ENCODE data around the gene TLR9.
"Not testable (repeated sequence)": the region's sequence is repeated elsewhere in the genome, so short reads cannot be mapped to it uniquely, and the experiment has no call there.

Gene TLR9

DNA sequence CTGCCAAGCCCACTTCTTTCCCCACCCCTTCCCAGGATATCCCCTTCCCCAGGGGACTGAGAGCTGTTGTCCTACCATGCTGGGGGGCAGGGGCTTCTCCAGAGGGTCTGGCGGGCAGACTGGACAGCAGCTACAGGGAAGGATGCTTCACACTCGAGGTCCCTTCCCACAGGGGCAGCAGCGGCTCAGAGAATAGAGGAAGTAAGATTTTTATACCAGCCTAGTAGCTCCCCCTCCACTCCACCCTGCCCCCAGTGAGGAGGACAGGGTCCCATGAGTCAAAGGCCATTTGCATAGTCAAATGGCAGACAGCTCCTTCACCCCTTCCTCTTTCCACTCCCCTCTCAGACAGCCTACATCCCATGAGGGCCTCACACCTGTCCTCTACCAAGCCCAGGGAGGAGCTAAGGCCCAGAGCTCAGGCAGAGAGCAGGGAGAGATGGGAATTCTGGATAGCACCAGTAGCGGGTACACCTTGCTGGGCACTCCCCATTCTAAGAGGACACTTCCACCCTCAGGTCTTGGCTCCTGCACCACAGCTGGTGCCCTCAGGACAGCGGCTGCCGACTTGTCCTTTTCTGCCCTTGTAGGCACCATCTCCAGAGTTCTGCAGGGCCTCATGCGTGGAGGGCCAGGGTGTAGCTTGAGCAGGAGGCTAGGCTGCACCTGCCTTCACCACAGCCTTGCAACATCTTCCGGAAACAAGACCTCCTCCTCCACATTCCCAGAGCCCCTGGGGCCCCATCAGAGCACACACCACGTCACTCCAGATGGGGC is at the start of gene TLR9:
TLR9 (minus strand) TSS at position 194 of the 777 bp plus-strand sequence; CDS start at position 78, 116 bp downstream.
- no peak within 1 kb of the TSS for H3K4me3 ChIP-seq (ENCODE audit: low read length)
- H3K9me3 ChIP-seq (ENCODE audit: insufficient read depth, low read depth, low read length): no peaks in the 10 kb centered on the region
- H3K4me1 ChIP-seq (ENCODE audit: insufficient read depth, low read length): no peaks in the 10 kb centered on the region
- H3K27ac ChIP-seq (ENCODE audit: low read length): no peak within 1 kb of the TSS
- peaks cover 21% of the 10 kb centered on the region for H3K36me3 ChIP-seq (ENCODE audit: insufficient read depth, low read depth, low read length)
- no peaks in the 10 kb centered on the region for H3K27me3 ChIP-seq (ENCODE audit: insufficient read depth, low read length)
- no peak within 1 kb of the TSS for H3K9ac ChIP-seq (ENCODE audit: low read depth, low read length)

- H3K9ac ChIP-seq (ENCODE audit: low read depth, low read length); H3K27ac ChIP-seq (ENCODE audit: low read length); H3K4me3 ChIP-seq (ENCODE audit: low read length); H3K27me3 ChIP-seq (ENCODE audit: insufficient read depth, low read length); H3K4me1 ChIP-seq (ENCODE audit: insufficient read depth, low read length); H3K9me3 ChIP-seq (ENCODE audit: insufficient read depth, low read depth, low read length): not testable (repeated sequence)
- H3K36me3 ChIP-seq (ENCODE audit: insufficient read depth, low read depth, low read length): peaks cover 42% of the 10 kb centered on the region
These were observed 49.3 kb upstream of the TLR9 start for GRCh38 chr3:52274781-52275180.

DNA sequence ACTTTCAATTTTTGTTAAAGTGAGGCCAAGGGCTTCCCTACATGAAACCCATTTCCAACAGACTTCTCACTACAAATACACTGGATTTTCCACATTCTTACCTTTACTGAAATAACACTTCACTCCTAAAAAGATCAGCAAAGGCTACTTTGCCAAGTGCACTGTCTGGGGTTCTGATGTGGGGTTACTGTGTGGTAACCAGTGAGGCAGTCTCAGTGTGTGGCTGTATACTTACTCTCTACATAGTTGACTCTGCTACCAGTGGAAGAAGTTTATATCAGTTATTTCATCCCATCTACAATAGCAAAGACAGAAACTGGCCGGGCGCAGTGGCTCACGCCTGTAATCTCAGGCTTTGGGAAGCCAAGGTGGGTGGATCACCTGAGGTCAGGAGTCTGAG is 47.4 kb upstream of the TLR9 start:
- Histone ChIP-seq H3K27me3 (ENCODE audit: insufficient read depth, low read length) (no peaks in the 10 kb centered on the region), H3K4me1 (ENCODE audit: insufficient read depth, low read length) (peaks cover 4% of the 10 kb centered on the region; the same call in 1 of the 2 replicates), H3K27ac (ENCODE audit: low read length) (no peak overlapping the region), H3K4me3 (ENCODE audit: low read length) (no peak overlapping the region), H3K9ac (ENCODE audit: low read depth, low read length) (no peak overlapping the region), H3K9me3 (ENCODE audit: insufficient read depth, low read depth, low read length) (no peaks in the 10 kb centered on the region), H3K36me3 (ENCODE audit: insufficient read depth, low read depth, low read length) (peaks cover 61% of the 10 kb centered on the region)

DNA sequence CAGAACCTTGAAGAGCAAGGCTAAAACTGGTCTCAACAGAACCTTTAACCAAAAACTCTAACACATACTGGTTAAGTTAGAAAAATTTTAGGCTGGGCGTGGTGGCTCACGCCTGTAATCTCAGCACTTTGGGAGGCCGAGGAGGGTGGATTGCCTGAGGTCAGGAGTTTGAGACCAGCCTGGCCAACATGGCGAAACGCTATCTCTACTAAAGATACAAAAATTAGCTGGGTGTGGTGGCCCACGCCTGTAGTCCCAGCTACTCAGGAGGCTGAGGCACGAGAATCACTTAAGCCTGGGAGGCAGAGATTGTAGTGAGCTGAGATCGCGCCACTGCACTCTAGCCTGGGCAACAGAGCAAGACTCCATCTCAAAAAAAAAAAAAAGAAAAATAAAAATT is 46.7 kb upstream of the TLR9 start:
- not testable (repeated sequence) for H3K27me3 ChIP-seq (ENCODE audit: insufficient read depth, low read length); H3K4me3 ChIP-seq (ENCODE audit: low read length); H3K9ac ChIP-seq (ENCODE audit: low read depth, low read length); H3K9me3 ChIP-seq (ENCODE audit: insufficient read depth, low read depth, low read length); H3K4me1 ChIP-seq (ENCODE audit: insufficient read depth, low read length); H3K27ac ChIP-seq (ENCODE audit: low read length)
- H3K36me3 ChIP-seq (ENCODE audit: insufficient read depth, low read depth, low read length): peaks cover 67% of the 10 kb centered on the region

DNA sequence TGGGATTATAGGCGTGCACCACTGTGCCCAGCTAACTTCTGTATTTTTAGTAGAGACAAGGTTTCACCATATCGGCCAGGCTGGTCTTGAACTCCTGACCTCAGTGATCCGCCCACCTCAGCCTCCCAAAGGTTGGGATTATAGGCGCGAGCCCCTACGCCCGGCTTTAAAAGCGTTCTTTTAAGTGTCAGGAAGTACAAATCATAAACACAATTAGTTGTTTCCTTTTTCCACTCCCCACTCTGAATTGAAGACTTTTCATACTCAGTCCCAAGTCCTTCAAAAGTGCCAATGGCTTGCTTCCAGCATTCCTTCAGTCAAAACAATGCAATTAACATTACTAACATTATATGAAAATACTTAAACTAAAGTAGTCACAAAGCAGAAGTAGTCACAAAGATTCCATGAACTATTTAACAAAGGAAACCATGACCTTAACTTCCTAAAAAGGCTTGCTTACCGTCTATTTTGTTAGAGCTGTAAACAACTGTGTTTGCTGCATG is 44.9 kb upstream of the TLR9 start:
- no peak overlapping the region for H3K4me3 ChIP-seq (ENCODE audit: low read length)
- H3K4me1 ChIP-seq (ENCODE audit: insufficient read depth, low read length): no peaks in the 10 kb centered on the region
- H3K9me3 ChIP-seq (ENCODE audit: insufficient read depth, low read depth, low read length): no peaks in the 10 kb centered on the region
- peaks cover 85% of the 10 kb centered on the region for H3K36me3 ChIP-seq (ENCODE audit: insufficient read depth, low read depth, low read length)
- H3K27ac ChIP-seq (ENCODE audit: low read length): no peak overlapping the region
- H3K27me3 ChIP-seq (ENCODE audit: insufficient read depth, low read length): no peaks in the 10 kb centered on the region
- H3K9ac ChIP-seq (ENCODE audit: low read depth, low read length): no peak overlapping the region

DNA sequence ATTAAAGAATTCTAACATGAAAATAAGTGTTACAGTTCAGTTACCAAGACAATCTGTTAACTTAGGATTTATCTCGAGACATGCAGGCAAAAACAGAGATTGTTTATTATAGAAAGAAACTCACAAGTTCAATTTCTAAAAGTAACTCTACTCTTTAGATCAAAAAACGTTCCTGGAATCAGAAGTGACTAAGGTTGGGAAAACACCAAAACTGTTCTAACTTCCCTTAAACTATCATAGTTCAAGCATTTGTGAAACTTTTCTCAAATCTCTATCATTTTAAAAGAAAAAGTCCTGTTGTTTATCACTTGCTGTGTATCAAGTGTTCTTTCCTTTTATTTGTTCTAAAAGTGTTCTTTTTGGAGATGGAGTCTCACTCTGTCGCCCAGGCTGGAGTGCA is 44.3 kb upstream of the TLR9 start:
- no peak overlapping the region for H3K4me3 ChIP-seq (ENCODE audit: low read length)
- H3K9me3 ChIP-seq (ENCODE audit: insufficient read depth, low read depth, low read length): no peaks in the 10 kb centered on the region
- peaks cover 91% of the 10 kb centered on the region for H3K36me3 ChIP-seq (ENCODE audit: insufficient read depth, low read depth, low read length)
- no peak overlapping the region for H3K27ac ChIP-seq (ENCODE audit: low read length)
- no peaks in the 10 kb centered on the region for H3K27me3 ChIP-seq (ENCODE audit: insufficient read depth, low read length)
- H3K9ac ChIP-seq (ENCODE audit: low read depth, low read length): no peak overlapping the region
- no peaks in the 10 kb centered on the region for H3K4me1 ChIP-seq (ENCODE audit: insufficient read depth, low read length)

GRCh38 chr3:52268036-52268435 is 42.6 kb upstream of the TLR9 start:
- no peak overlapping the region for H3K27ac ChIP-seq (ENCODE audit: low read length)
- H3K27me3 ChIP-seq (ENCODE audit: insufficient read depth, low read length): no peaks in the 10 kb centered on the region
- no peak overlapping the region for H3K4me3 ChIP-seq (ENCODE audit: low read length)
- peaks cover 94% of the 10 kb centered on the region for H3K36me3 ChIP-seq (ENCODE audit: insufficient read depth, low read depth, low read length)
- H3K9me3 ChIP-seq (ENCODE audit: insufficient read depth, low read depth, low read length): no peaks in the 10 kb centered on the region
- H3K4me1 ChIP-seq (ENCODE audit: insufficient read depth, low read length): no peaks in the 10 kb centered on the region
- H3K9ac ChIP-seq (ENCODE audit: low read depth, low read length): no peak overlapping the region

GRCh38 chr3:52265387-52265786 is 39.9 kb upstream of the TLR9 start:
- Histone ChIP-seq H3K4me3 (ENCODE audit: low read length) (no peak overlapping the region), H3K27ac (ENCODE audit: low read length) (no peak overlapping the region), H3K9me3 (ENCODE audit: insufficient read depth, low read depth, low read length) (no peaks in the 10 kb centered on the region), H3K9ac (ENCODE audit: low read depth, low read length) (no peak overlapping the region), H3K4me1 (ENCODE audit: insufficient read depth, low read length) (no peaks in the 10 kb centered on the region), H3K36me3 (ENCODE audit: insufficient read depth, low read depth, low read length) (peaks cover 98% of the 10 kb centered on the region), H3K27me3 (ENCODE audit: insufficient read depth, low read length) (no peaks in the 10 kb centered on the region)

DNA sequence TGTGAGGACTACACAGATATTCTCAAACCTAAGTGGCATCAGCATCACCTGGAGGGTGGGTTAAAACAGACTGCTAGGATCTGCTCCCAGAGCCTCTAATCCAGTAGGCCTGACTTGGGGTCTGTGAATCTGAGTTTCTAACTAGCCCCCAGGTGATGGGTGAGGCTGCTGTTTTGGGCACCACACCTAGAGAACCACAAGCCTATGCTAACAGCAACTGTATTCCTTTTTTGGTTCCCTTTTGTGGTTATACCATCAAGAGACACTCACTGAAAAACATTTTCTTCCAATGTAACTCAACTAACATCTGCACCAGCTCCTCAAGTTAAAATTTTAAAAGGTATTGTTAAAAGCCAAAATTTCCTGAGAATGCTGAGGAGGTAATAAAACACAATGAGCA is 37.0 kb upstream of the TLR9 start:
- H3K36me3 ChIP-seq (ENCODE audit: insufficient read depth, low read depth, low read length): peaks cover 99% of the 10 kb centered on the region
- no peaks in the 10 kb centered on the region for H3K27me3 ChIP-seq (ENCODE audit: insufficient read depth, low read length)
- no peaks in the 10 kb centered on the region for H3K9me3 ChIP-seq (ENCODE audit: insufficient read depth, low read depth, low read length)
- H3K9ac ChIP-seq (ENCODE audit: low read depth, low read length): no peak overlapping the region
- no peak overlapping the region for H3K27ac ChIP-seq (ENCODE audit: low read length)
- no peaks in the 10 kb centered on the region for H3K4me1 ChIP-seq (ENCODE audit: insufficient read depth, low read length)
- H3K4me3 ChIP-seq (ENCODE audit: low read length): no peak overlapping the region

GRCh38 chr3:52259448-52259847 is 34.0 kb upstream of the TLR9 start:
- H3K9me3 ChIP-seq (ENCODE audit: insufficient read depth, low read depth, low read length): no peaks in the 10 kb centered on the region
- peaks cover 99% of the 10 kb centered on the region for H3K36me3 ChIP-seq (ENCODE audit: insufficient read depth, low read depth, low read length)
- H3K4me1 ChIP-seq (ENCODE audit: insufficient read depth, low read length): no peaks in the 10 kb centered on the region
- no peak overlapping the region for H3K4me3 ChIP-seq (ENCODE audit: low read length)
- no peak overlapping the region for H3K9ac ChIP-seq (ENCODE audit: low read depth, low read length)
- H3K27ac ChIP-seq (ENCODE audit: low read length): no peak overlapping the region
- no peaks in the 10 kb centered on the region for H3K27me3 ChIP-seq (ENCODE audit: insufficient read depth, low read length)

- Histone ChIP-seq H3K4me3 (ENCODE audit: low read length) (no peak overlapping the region), H3K27me3 (ENCODE audit: insufficient read depth, low read length) (no peaks in the 10 kb centered on the region), H3K27ac (ENCODE audit: low read length) (no peak overlapping the region), H3K9me3 (ENCODE audit: insufficient read depth, low read depth, low read length) (no peaks in the 10 kb centered on the region), H3K4me1 (ENCODE audit: insufficient read depth, low read length) (no peaks in the 10 kb centered on the region), H3K9ac (ENCODE audit: low read depth, low read length) (no peak overlapping the region), H3K36me3 (ENCODE audit: insufficient read depth, low read depth, low read length) (peaks cover 99% of the 10 kb centered on the region)
These were observed 33.6 kb upstream of the TLR9 start for GRCh38 chr3:52259035-52259434.

GRCh38 chr3:52257911-52258310 is 32.5 kb upstream of the TLR9 start:
- no peak overlapping the region for H3K4me3 ChIP-seq (ENCODE audit: low read length)
- no peaks in the 10 kb centered on the region for H3K27me3 ChIP-seq (ENCODE audit: insufficient read depth, low read length)
- no peak overlapping the region for H3K27ac ChIP-seq (ENCODE audit: low read length)
- H3K9ac ChIP-seq (ENCODE audit: low read depth, low read length): no peak overlapping the region
- H3K4me1 ChIP-seq (ENCODE audit: insufficient read depth, low read length): no peaks in the 10 kb centered on the region
- H3K36me3 ChIP-seq (ENCODE audit: insufficient read depth, low read depth, low read length): peaks cover 99% of the 10 kb centered on the region
- H3K9me3 ChIP-seq (ENCODE audit: insufficient read depth, low read depth, low read length): no peaks in the 10 kb centered on the region

Measured in iPS-20b (cell line).